SKM-1 (cell line): Measurements from ENCODE around the gene ATRNL1.

Source experiments
- DNase-seq: peaks from one replicate; lab custom pipeline; 2025; ENCODE audit not compliant: unreplicated experiment; lab: John Stamatoyannopoulos, UW

The ATRNL1 gene

DNA sequence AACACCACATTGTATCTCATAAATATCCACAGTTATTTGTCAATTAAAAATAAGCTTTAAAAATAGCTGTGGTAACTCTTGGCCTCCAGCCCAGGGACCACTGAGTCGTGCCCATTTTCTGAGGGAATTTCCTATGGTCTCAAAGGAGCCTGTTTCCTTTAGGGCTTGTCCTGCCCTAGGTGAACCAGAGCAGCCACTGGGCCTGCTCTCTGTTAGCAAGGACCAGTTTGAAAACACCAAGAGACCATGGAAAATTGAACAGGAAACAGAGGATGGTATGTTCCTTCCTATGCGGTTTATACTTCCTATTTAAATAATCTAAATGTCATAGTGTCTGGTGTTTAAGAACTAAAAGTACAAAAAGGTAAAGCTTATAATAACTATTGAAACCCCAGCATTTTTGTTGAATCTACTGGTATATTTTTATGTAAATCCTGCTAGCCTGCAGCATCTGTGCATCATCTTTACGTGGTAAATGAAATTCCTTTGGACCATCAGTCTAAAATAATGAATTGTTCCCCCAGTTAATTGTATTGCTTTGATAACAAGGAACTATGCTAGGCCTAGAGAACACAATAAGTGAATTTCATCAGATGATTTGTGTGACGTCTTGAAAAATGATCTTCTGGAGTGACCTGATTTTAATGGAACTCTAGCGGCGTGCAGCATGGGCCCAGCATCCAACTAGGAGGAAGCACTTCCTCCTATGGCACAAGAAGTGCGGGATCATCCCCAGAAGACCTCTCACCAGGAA lies 846.1 kb downstream of the ATRNL1 start:
- DNase-seq: no peak

DNA sequence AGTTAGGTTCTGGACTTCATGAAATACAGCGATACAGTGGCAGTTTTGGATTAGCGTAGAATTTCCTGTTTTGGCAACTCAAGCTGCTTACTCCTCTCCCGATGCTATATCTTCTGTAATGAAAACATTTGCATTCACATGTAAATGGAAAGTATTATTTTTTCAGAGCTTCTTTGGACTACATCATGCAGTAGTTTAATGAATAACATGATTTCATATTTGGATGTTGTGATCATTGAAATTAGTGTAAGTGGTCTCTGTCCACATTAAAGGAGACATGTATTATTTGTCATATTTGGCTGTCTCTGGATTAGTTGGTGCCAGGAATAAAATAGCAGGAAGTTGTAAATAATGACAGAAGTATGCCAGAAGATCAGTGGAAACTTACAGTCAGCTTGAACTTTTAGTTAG lies 848.2 kb downstream of the ATRNL1 start:
- DNase-seq: no peak

DNA sequence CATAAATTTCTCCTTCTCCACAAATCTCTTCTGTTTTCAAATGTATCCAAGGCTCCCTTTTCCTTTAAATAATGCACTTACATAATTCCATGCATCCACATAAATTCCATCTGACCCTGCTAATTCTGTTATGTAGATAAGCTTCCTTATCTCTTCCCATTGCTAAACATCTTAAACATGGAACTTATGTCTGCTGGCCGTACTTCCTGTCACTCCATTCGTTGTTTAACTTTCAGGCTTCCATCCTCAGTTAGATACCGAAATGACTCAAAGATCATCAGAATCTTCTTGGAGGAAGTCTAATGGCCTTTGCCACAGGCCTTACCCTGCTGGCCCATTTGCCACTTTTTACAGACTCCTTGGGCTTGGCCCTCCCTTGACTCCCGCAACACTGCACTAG lies 848.9 kb downstream of the ATRNL1 start:
- no peak for DNase-seq

DNA sequence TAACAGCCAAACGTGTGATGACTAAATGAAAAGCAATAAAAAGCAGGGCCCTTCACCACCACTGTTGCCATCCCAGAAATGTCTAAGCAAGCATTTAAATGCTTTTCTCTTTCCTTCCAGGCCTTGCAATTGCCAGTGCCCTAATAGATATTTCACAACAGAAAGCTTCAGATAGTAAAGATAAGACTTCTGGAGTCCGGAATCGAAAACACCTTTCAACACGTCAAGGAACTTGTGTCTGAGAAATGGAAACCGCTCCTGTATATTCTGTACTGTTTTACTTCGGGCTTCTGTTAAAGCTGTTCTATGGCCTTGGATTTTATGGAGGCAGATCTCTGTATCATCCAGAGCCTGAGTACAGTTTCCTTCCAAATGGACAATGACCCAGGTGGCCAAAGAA lies 851.4 kb downstream of the ATRNL1 start:
- DNase-seq: no peak

DNA sequence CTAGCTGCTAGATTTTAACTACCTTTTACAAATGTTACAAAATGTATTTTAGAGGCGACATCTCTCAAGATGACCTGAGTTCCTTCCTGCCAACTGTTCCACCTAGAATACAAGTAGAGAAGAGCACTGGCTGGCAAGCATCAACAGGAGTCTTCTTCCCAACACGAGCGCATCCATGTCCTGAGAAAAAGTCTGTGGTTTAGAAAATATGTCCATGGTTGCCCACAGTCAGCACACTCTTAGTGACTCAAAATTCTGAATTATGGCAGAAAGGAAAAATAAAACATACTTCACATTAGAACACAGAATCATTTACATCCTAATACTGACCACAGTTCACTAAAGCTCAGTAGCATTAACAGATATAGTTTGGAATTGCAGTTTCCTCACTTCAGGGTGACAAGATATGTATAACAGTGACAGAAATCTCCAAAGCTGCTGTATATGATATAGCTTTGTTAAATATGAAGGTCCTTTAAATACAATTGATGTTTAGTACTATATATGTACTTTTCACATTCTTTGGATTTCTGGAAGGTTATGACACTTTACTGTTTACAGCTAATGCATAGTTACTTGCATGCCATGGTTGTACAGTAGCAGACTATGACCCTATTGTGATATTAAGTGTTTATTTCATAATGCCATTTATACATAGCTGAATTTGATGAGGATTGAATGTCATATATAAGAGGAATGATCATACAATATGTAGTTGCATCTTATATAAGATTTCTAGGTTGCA lies 852.7 kb downstream of the ATRNL1 start:
- no peak for DNase-seq

DNA sequence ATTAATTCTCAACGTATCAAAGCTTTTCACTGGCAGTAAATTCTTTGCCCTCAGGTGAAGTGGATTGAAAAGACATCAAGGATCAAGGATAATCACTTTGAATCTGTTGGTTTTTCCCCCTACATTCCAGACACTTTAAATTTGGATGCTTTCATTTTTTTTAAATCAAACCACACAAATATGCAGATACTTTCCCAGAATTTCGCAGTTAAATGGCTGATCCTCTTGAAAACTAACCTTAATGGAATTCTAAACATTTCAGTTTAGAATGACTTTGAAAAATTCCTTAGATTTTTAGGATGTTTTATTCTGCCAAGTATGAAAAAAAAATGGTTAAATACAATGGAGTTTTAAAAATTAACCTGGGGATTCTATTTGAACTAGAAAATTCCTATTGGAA lies 853.9 kb downstream of the ATRNL1 start:
- DNase-seq: no peak

DNA sequence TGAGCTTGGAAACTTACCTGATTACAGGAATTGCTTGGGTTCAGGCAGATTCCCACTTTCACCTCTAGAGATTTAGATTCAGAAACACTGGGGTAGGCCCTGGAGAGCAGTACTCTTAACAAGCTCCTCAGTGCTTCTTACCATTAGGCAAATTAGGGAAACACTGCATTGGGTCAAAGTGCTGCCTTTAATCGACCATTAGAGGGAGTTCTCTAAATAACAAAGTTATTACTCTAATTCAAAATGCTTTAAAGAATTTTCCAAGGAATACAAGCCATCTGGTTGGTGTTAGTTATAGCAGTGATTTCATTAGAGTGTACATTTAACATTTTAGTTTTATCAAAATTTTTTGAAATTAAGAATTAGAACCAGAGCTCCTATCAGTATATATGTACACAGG lies 855.3 kb downstream of the ATRNL1 start:
- DNase-seq: no peak

DNA sequence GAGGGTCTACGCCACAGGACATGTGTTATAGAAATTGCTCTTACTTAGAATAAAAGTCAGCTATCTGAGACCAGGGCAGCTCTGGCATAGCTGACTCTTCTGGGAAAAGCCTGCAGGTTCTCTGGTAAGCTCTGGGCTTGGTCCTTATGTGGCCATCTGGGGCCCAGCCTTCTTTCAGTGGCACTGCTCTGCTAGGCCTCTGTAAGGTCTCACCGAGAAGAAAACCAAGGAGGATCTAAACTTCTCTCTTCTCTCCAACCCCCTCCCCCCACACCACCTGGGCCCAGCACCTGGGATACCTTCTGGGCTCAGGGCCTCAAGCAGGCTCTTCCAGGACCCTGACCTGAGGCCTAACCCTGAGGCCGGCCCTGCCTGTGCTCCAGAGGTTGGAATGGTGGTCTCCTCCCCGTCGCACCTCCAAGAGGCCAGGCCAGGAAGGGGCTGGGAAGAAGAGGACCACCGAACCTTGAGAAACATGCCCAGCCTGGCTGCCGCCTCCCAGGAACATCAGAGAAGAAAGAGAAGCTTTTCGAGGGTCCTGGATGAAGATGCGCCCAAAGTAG lies 856.2 kb downstream of the ATRNL1 start:
- no peak for DNase-seq

DNA sequence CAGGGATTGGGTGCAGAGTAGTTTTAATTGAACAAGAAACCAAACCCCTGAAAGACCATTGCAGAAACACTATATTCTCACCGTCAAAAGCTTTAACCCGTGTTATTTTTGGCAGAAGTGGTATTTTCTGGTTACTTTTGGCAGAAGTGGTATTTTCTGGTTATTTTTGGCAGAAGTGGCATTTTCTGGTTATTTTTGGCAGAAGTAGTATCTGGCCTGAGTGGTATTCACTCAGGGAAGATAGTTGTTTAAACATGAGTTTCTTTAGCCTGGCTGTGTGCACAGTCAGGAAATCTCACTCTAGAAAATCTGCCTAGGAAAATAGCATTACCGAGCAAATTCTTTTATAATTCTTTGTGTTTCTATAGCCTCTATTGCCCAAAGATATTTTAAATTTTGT lies 857.2 kb downstream of the ATRNL1 start:
- no peak for DNase-seq

DNA sequence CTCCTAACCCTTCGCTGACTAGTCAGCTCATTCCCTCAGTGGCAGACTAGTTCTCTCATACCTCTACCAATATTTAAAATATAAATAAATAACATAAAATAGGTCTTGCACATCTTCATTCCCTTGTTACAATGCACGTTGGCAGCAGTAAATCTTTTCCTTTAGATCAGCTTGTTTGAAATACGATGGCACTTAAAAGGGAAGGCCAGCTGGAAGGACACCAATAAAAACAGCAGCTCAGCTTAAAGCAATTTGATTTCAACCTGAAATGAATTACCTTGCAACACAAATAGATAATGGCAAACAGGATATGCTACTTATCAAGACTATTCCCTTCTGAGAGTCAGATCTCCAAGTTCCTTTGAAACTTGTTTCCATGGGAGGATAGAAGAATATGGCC lies 858.1 kb downstream of the ATRNL1 start:
- DNase-seq: no peak

DNA sequence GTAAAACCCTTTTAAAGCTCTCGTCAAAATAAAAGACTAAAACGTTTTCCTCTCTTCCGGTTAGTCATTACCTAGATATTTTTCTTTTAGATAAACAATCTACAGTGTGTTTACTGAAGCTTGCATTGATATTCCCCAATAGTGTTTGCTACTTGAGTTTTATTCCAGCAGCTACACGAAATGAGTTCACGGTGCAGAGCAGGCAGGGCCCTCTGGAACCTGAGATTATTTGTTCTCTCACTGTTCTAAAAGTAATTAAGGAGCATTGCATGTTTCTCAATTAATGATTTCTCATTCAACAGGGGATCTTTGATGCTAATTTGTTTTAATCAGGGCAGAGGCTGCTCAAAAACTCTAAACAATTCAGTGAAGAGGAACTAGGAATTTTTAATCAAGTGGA lies 860.1 kb downstream of the ATRNL1 start:
- DNase-seq: no peak

DNA sequence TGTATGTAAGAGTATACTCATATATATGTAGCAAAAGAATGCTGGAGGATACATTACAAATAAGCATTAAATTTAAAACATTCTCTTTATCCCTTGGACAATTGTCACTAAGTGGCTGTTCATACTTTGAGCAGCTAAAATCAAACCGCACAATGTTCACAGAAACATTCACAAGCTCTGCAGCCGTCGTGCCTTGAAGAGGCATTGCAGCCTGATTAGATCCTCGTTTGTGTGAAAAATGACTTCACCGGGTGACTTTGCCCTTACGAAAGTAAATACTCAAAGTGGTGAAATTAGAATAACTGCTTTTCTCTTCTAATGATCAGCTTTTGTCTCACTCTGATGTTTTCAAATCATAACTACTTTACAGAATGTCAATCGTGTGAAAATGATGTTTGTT lies 860.8 kb downstream of the ATRNL1 start:
- no peak for DNase-seq

DNA sequence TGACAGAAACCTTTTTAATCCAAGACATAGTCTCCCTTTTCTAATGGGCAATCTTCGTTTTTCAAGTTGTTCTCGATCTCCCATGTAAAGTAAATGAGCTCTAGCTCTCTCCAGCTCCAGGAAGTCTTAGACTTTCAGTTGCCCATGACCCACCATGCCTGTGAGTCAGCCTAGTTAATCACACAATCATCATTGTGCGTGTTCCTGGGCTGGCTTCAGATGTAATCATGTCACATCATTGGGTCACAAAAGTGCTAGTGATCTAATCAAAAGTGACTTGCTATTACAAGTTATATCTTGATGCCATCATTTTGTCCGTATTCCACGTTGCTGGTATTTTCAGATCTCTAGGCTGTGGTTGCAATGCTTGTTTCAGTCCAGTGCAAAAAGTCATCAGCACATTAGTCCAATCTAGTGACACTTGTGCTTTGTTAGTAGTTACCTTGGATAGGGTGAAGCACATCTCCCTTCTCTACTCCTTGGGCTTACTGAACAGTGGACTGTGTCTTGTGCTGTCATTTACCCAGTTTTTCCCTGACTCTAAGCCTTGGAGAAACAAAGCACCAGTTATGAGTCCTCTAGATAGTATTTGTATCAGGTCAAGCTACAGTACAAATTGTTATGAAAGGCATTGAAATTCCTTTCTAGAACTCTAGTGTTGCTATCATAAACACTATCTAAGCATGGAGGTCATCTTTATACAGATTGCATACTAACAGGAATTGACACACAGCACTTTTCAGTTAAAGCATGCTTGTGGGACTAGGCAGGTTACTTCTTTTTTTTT lies 863.3 kb downstream of the ATRNL1 start:
- no peak for DNase-seq

DNA sequence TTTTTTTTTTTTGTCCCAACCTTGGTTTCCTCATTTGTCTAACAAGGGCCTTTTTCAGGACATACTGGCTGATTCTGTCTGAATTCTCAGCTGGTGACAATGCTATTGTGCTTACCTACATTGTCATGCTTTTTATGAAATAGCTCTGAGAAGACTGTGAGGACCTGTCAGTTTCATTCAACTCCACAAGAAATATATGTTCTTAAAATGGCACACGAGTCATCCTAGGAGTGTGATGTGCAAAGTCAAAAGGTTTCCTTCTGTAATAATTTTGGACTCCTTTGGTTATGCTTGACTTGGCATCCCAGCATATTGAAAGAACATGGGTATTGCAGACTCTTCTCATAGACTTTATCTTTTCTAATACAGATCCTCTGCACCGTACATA lies 863.8 kb downstream of the ATRNL1 start:
- DNase-seq: no peak

DNA sequence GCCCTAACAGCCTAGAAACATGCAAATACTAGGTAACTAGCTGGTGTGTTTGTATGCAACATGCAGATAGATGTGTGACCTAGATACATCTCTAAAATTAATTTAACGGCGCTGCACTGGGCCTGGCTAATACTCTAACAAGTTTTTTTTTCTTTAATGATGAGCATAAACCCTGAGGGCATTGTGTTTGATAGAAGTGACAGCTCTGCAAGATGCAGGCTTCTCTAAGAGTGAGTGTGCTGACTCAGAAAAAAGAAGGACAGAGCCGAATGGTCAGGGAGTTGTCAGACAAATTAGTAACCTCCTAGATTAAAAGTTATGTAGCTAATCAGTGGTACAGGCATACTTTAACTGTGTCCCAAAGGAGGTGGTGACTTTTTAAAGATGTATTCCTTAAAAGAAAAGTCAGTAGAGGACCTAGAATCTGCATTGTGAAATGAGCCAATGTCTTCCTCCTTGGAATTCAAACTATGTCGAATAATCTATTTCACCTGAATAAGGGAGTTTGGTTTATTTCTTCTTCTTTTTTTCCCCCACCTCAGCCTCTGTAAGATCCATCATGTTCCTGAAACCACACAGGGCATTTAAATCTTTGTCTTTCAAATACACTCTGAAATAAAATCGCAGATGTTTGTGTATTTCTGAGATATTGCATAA lies 864.7 kb downstream of the ATRNL1 start:
- DNase-seq: no peak

DNA sequence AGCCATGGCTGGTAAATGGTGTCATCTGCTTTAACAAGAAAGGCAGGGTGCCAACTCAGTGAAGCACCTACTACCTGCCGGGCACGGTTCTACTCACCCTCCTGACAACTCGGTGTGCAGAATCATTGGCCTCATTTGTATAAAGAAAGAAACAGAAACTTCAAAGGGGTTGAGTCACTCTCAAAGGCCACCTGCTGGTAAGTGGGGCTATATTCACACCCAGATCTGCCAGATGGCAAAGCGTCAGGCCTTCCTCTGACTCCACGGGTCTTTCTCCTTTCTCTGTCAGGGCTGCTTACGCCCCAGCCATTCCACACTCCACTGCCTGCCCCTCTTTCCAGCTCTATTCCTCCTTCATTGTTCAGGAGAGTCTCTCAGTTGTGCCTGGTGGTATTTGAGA lies 870.7 kb downstream of the ATRNL1 start:
- DNase-seq: no peak

DNA sequence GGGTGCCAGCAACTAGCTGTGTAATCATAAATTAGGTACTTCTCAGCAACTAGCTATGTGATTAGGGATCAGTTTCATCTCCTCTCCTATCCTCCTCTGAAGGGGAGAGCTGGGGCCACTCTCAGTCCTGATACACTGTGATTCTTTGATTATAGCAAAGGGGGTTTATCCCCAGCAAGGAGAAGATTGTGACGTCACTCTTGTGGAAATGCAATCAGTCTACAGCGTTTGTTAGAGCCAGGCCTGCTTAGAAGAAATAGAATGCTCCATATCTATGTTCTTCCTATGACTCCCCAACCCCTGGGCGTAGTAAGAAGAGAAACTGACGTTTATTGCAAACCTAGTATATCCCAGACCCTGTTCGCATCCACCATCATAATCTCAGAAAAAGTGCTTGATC lies 871.7 kb downstream of the ATRNL1 start:
- DNase-seq: no peak

DNA sequence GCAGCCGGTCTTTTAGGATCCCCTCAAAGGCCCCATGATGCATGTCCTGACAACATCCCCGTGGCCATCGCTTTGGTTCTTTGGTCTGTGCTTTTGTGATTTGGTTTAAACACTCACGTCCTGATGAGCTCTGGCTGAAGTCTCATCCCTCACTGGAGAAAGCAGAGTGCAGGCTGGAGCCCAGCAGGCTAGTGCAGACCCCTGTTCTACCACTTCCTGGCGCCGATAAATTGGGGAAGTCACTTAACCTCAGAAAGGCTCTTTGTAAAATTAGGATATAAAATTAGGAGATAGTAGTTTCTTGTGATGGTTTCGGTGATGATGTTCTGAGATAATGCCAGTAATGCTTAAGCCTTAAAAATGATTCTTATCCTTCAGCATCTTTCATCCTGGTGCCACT lies 872.2 kb downstream of the ATRNL1 start:
- DNase-seq: no peak

DNA sequence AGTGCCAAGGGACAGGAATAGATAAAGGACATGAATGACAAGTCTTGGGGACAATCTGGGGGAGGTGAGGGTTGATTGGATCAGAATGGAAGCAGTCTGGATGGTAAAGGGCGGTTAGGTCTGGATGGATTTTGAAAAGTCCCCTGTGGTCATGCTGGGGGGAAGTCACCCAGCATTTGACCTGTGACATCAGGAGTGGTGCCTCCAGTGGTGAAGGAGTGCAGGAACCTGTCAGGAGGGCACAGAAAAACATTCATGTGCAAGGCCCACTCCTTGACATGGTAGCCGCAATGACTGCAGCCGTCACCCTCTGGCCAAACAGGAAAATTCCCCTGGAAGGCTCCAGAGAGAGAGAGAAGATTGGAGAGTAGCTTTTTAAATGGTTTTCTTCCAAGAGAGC lies 875.1 kb downstream of the ATRNL1 start:
- no peak for DNase-seq

DNA sequence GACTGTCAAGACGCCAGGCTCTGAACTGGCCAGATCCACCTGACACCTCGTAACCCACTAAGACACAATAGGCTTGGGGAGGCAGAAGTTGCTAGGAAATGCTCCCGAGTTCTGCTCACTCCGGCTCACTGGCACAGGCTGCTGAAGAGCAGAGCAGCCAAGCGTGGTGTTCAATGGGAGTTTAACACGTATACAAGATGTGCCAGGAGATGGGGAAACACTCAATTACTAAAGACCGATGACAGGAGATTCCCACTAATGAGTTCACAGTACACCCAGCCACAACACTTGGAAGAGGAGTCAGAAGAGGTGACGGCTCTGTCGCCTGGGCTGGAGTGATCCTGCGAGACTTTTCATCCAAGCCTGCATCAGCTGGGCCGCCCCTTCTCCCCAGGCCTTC lies 876.4 kb downstream of the ATRNL1 start:
- DNase-seq: no peak

DNA sequence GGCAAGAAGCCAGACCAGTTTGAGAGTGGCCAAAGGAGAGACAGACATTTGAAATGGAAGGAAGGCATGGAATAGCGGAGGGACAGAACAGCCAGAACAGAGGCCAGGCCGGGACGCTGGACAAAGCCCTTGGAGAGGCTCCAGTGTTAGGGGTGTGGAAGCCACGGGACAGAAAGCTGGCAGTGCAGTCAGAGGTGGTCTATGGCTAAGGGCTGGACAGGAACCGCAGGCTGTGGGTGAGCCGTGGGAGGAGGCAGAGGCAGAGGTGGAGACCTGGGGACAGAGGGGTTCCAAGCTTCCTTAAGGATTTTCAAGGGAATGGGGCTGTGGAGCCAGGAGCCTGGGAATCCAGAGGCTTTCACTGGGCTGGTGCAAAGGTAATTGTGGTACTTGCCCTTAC lies 878.8 kb downstream of the ATRNL1 start:
- no peak for DNase-seq
